ENCODE measurements around the gene C12orf57.
"Not testable (repeated sequence)": the region's sequence is repeated elsewhere in the genome, so short reads cannot be mapped to it uniquely, and the experiment has no call there.

Gene C12orf57, protein sequence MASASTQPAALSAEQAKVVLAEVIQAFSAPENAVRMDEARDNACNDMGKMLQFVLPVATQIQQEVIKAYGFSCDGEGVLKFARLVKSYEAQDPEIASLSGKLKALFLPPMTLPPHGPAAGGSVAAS

DNA sequence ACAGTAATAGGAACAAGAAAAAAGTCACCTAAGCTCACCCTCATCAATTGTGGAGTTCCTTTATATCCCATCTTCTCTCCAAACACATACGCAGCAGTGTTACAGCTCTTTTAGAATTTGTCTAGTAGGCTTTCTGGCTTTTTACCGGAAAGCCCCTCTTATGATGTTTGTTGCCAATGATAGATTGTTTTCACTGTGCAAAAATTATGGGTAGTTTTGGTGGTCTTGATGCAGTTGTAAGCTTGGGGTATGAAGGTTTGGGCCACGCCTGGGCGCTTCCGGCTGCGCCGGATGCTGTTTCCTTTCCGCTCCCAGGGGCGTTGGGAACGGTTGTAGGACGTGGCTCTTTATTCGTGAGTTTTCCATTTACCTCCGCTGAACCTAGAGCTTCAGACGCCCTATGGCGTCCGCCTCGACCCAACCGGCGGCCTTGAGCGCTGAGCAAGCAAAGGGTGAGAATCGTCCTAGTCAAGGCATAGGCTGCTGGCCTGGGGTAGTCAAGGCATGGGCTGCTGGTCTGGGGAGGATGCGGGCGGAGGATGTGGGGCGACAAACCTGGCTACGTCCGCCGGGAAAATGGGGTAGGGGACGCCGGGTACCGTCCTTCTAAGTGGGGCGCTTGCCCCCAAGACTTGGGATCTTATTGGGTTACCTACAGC is at the start of gene C12orf57, which contains the start of gene RNU7-1:
C12orf57 (plus strand) TSS at position 301 of the 659 bp plus-strand sequence; CDS start at position 401, 100 bp downstream.
RNU7-1 (plus strand) TSS at position 95 of the 659 bp plus-strand sequence.
- peak; percentile 98 for DNase-seq

DNA sequence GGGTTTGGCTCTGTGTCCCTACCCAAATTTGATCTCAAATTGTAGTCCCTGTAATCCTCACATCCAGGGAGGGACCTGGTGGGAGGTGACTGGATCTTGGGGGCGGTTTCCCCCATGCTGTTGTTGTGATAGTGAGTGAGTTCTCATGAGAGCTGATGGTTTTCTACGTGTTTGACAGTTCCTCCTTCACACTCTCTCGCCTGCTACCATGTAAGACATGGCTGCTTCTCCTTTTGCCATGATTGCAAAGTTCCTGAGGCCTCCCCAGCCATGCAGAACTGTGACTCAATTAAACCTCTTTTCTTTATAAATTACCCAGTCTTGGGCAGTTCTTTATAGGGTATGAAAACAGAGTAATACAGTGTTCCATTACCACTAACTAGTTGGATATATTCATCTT is 49.5 kb upstream of the C12orf57 start:
- DNase-seq: peak; percentile 15

DNA sequence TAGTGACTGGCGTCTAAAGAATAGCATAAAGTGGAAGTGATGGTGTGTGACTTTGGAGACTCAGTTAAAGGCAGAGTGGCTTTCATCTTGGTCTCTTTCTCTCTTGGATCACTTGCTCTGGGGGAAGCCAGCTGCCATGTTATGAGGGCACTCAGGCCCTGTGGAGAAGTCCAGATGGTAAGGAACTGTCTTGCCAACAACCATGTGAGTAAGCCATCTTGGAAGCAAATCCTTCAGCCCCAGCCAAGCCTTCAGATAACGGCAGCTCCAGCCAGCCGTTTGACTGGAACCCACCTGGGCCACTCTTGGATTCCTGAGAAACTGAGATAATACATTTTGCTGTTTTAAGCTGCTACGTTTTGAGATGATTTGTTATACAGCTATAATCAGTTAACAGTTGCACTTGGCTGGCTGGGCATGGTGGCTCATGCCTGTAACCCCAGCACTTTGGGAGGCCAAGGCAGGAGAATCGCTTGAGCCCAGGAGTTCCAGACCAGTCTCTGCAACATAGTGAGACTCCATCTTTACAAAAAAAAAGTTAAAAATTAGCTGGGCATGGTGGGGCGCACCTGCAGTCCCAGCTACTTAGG is 46.9 kb upstream of the C12orf57 start:
- DNase-seq: no peak

DNA sequence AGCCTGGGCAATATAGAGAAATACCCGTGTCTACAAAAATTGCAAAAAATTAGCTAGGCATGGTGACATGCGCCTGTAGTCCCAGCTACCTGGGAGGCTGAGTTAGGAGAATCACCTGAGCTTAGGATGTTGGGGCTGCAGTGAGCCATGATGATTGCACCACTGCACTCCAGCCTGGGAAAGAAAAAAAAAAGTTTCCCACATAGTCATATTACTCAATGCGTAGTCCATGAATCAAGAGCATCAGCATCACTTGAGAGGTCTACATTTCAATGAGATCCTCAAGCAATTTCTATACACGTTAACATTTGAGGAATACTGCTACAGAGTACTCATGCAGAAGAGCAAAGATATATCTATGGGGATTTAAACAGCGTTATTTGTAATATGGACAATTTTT is 44.4 kb upstream of the C12orf57 start:
- DNase-seq: peak; percentile 38

DNA sequence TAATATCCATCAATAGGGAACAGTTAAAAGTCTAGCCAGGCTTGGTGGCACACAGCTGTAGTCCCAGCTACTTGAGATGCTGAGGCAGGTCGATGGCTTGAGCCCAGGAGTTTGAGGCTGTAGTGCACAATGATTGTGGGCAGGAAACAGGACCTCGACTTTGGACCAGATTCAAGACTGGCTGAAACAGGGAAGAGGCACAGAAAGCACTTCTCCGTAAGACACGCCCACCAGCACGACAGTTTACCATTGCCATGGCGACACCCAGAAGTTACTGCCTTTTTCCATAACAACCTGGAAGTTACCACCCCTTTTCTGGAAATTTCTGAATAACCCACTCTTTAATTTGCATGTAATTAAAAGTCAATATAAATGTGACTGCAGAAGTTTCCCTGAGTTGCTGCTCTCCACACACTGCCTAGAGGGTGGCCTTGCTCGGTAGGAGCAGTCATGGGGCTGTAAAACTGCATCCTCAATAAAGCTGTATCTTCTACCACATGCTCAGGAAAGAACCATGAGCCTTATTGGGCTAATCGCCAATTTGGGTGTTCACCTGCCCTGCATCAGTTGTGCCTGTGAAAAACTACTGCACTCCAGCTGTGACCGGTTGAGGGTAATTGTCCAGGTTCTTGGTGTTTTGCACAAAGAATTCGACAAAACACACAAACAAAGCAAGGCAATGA is 43.8 kb upstream of the C12orf57 start:
- DNase-seq: peak; percentile 83

DNA sequence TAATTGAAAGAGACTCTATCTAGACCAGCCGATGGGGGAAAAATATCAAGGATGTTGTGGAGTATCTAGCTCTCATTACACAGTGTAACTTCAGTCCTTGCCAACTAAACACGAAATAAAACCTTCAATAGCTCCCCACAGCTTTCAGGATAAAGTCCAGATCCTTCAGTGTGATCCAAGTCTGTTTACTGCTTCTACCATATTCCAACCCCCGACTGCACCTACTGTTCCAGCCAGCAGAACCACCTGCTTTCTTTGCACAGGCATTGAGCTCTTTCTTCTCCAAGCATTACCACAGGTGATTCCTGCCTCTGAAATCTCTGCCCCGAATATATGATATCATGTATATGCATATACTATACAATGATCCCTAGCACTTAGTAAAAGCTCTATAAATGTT is 41.4 kb upstream of the C12orf57 start:
- DNase-seq: no peak

DNA sequence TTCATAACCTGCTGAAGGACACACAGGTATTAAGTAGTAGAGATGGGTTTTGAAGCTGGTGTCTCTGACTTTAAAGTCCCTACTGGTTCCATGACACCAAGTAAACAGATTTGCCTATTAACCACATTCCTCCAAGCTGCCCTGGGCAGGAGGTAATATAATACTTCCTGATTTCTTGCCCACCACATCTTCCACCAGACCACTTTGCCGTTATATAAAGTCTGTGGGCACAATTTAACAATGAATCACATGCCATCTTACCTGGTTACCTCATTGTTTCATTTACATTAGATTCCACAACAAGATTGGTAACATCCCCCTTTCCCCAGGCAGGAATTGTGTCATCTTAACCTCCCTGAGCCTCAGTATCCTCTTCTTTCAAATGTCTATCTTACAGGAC is 40.1 kb upstream of the C12orf57 start:
- peak; percentile 26 for DNase-seq

DNA sequence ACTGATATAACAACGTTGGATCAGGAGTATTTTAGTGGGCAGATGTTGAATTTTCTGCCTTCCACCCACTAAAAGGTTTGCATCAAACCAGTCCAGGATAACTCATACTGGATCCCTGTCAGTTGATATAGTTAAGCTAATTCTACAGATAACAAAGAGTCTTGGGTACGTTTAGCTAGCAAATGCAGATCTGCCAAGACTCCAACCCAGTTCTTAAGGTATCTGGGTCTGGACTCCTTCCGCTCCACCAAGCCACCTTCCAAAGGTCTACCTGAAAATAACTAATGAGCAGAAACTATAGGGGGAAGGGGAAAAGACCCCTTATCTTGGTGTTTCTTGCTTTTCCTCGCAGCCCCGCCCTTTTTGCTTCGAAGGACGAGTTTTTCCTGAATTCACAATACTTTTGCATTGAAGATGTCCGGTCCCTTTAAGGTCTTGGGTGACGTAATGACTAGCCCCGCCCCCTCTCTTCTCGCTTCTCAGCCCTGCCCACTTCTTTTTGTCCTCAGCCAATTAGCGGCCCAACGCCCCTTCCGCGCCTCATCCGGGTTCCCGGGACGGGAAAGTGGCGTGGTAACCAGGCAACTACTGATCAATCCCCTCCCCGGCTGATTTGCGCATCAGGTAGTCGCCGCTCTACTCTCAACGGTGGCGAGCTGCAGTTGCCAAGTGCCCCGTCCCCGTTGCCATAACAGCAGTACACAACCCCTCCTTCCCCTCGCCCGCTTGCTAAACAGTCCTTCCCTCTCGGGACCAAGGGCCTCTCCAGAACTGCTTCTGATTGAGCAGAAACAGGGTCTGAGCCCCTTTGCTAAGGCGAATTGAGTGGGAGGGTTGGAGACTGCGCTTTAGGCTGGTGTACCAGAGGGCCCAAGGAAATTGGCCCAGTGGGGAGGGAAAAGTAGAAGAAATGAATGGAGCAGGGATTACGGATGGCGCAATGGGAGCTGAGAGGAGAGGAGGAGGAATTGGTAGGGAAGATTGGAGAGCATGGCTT is 39.2 kb upstream of the C12orf57 start, which contains the start of gene LRRC23:
LRRC23 (plus strand) TSS at position 543 of the 997 bp plus-strand sequence. CDS start 812 bp downstream, outside the sequence.
- peak; percentile 93 for DNase-seq

DNA sequence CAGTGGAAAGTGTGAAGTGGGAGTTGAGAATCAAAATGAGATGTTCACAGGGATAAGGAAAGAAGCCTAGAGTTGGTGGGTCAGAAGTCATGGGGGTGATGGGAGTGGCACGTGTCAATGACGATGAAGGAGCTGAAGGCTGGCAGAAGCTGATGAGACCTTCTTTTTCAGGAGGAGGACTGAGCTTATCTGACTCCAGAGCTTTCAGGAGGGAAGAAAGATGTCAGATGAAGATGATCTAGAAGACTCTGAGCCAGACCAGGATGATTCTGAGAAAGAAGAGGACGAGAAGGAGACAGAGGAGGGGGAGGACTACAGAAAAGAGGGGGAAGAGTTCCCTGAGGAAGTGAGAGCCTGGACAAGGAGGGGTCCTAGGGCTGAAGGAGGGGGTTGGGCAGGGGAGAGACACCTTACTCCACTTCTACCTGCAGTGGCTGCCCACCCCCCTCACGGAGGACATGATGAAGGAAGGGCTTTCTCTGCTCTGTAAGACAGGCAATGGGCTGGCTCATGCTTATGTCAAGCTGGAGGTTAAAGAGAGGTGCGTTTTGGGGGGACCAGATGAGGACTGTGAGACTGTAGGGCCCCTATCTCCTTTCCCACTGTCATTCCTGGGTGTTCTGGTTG is 38.3 kb upstream of the C12orf57 start:
- DNase-seq: no peak

DNA sequence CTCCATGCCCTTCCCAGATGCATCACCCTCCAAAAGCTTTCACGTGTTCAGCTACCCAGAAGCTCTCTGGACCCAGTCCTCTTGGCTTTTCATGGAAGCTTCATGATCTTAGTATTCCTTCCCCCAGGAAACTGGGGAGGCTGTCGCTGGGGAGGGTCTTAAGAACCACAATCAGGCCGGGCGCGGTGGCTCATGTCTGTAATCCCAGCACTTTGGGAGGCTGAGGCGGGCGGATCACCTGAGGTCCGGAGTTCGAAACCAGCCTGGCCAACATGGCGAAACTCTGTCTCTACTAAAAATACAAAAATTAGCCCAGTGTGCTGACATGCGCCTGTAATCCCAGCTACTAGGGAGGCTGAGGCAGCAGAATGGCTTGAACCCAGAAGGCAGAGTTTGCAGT is 35.7 kb upstream of the C12orf57 start:
- not testable (repeated sequence) for DNase-seq

DNA sequence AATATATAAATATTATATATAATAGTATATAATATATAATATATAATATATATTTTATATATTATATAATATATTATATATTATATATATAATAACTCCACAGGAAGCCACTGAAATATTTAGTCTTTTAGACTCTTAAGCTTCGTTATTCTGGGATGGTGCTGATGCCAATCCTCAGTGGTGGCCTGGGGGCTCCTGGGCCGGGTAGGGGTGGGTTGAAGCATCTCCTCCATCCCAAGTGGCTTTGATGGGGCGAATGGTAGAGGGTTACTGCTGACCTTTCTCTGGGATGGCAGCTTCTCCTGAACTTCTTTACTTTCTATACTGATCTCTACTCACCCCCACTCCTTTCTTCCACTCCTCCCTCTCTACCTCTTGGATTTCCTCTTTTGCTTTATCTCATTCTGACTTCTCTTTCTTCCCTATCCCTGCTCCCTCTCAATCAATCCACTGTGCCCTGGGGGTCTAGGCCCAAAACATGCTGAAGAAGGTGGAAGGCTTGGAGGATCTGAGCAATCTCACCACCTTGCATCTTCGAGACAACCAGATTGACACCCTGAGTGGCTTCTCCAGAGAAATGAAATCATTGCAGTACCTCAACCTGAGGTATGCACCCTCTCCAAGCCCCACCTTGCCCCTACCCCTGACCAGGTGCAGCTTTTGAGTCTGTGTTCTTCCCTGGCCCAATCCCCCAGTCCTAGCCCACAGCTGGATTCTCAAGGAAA is 34.2 kb upstream of the C12orf57 start:
- DNase-seq: no peak

DNA sequence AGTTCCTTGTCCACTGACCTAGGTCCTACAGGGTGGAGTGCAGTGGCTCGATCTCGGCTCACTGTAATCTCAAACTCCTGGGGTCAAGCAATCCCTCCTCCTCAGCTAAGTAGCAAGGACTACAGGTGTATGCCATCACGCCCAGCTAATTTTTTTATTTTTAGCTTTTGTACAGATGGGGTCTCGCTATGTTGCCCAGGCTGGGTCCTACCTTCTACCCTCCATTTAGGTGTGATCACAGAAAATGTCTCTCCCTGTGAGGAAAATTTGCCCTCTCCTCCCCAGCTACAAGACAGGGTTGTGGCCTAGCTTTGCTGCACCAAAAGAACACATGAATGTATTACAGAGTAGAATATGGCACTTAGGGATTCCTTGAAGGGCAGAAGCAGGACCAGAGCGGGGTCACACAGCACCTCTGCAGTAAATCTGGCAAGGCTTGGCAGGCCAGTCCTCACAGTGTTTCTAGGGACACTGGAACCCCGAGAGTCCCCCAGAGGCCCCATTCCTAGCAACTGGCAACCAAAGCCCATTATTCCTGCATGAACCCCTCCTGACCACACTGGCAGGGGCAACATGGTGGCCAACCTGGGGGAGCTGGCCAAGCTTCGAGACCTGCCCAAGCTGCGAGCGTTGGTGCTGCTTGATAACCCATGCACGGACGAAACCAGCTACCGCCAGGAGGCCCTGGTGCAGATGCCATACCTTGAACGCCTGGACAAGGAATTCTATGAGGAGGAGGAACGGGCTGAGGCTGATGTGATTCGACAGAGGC is 31.5 kb upstream of the C12orf57 start:
- no peak for DNase-seq

DNA sequence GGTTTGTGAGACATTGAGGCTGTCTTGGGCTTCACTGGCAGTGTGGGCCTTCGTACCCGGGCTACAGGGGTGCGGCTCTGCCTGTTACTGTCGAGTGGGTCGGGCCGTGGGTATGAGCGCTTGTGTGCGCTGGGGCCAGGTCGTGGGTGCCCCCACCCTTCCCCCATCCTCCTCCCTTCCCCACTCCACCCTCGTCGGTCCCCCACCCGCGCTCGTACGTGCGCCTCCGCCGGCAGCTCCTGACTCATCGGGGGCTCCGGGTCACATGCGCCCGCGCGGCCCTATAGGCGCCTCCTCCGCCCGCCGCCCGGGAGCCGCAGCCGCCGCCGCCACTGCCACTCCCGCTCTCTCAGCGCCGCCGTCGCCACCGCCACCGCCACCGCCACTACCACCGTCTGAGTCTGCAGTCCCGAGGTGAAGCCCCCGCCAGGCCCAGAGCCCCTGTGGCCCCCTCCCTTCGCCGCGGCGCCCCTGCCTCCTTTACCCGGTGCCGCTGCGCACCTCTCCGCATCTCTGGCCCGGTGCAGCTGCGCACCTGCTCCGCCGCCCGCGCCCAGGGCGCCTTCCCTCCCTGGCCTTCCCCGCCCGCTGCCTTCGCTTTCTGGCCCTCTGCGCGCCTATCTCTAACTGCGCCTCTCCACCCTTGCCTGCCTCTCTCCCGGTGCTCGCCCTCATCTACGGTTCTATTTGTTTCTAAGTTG is 29.4 kb upstream of the C12orf57 start, which contains the start of gene ENO2:
ENO2 (plus strand) TSS at position 335 of the 701 bp plus-strand sequence. CDS start 1,253 bp downstream, outside the sequence.
- peak; percentile 34 for DNase-seq

DNA sequence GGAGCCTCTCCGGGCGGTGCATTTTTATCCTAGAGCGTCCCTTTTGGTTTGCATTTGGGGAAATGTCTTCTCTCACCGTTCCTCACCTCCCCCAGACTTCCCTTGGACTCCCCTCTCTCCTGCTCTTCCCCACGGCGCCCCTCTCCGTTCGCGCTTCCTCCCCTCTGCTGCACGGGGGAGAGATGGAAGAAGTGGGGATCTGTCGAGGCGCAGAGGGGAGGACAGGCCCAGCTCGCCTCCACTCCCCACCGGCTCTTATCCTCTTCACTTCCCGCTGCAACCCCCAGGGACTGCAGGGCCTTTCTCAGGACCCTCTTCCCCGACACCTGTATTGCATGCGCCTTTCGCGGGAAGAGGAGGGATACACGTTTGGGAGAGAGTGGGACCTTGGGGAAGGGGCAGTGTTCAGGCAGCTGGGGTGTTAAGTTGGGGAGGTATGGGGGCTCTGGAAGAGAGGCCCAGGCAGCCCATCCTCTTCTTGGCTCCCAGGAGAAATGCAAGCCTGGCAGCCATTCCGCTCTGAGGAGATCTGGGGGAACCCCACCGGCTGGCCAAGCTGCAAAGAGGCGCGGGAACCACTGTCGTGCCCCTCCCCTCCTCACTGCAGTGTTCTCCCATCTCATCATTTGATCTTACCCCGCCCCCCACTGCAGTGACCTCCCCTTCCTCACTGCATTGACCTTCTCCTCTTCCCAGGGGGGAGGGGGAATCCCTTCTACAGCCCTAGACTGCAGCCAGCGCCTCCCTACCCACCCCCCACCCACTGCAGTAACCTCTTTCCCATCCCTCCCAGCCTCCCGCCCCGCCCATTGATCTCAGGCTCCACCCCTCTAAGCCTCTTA is 28.7 kb upstream of the C12orf57 start:
- DNase-seq: no peak

DNA sequence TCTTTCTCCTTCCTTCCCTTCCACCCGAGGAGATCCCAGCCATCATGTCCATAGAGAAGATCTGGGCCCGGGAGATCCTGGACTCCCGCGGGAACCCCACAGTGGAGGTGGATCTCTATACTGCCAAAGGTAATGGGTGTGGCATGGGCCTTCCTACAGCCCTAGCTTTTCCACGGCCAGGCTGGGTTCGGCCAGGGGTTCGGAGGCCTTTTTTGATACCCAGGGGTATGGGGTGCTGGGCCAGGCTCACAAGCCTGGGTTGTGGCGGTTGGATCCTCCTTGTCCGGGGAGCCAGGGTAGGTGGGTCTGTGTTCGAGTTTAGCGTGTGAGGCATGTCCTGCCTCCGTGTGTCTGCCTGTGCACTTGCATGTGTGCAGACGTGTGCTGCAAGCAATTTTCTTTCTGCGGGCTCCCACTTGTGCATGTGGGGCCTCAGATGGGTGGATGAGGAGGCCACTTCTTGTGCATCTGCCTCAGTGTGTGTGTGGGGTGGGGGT is 28.0 kb upstream of the C12orf57 start:
- no peak for DNase-seq

DNA sequence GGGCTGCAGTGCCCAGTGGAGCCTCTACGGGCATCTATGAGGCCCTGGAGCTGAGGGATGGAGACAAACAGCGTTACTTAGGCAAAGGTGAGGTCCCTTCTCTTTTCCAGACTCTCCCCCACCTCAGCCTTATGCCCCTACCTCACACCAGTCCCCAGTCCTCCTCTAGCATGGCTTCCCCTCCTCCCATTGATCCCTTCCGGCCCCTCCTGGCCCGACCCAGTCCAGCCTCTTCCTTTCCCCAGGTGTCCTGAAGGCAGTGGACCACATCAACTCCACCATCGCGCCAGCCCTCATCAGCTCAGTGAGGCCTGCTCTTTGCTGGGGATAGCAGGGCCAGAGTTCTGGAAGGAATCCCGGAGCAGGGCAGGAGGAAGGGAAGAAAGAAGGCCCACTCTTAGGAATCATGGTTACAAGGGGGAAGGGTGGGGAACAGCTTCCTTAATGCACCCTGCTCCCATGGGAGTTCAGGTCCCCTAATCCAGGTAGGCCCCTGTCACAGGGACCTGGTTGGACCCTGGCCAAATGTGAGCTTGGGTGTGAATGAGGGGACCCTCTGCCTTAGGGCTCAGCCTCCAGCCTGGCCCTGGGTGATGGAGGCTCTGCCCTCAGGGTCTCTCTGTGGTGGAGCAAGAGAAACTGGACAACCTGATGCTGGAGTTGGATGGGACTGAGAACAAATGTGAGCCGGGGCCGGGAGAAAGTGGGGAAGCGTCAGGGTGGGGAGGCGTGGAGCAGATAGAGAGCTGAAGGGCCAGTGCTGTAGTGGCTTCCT is 27.2 kb upstream of the C12orf57 start:
- DNase-seq: no peak

DNA sequence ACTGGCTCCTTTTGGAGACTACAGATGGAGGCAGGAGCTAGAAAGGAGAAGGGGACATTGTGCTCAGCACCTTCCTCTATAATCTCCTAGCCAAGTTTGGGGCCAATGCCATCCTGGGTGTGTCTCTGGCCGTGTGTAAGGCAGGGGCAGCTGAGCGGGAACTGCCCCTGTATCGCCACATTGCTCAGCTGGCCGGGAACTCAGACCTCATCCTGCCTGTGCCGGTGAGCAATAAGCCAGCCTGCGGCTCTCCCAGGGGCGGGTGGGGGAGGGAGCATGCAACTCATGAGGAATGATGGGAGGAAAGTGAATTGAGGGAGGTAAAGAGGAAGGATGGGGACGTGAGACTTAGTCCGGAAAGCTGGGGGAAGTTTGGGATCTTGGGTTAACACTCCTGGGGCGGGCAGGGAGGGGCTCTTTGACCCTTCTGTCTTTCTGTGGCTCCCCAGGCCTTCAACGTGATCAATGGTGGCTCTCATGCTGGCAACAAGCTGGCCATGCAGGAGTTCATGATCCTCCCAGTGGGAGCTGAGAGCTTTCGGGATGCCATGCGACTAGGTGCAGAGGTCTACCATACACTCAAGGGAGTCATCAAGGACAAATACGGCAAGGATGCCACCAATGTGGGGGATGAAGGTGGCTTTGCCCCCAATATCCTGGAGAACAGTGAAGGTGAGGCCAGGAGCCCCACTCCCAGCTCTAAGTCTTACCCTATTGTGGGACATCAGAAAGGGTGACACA is 26.2 kb upstream of the C12orf57 start:
- no peak for DNase-seq

All from MV-4-11 (cell line).